H1 (cell line): Measurements from ENCODE around the gene GLIPR1. TPM values are rescaled to one million over a fixed set of nuclear protein-coding genes. Genes with fewer than 3 reads are reported as not detected.
A peak's percentile ranks its signal among the peaks of the same experiment; 100 is the strongest.

Experiments used
- CTCF ChIA-PET: fragments of 300-600 bp; sonication (Branson Sonifier 250); formaldehyde crosslinking; loops from one replicate; lab custom pipeline; 2021; ENCODE audit not compliant: partially characterized antibody; lab: Charles Lee
- POLR2A ChIA-PET: fragments of 300-600 bp; sonication (Branson Sonifier 250); formaldehyde crosslinking; loops from one replicate; lab custom pipeline; 2021; ENCODE audit warnings: inconsistent platforms; ENCODE audit not compliant: partially characterized antibody; lab: Charles Lee
- DNase-seq, 2 experiments: peaks; one replicate each; pipeline versions ENCODE4 v3.0.0 to v3.0.0-alpha.2; 2010 to 2022; ENCODE audit warnings: low spot score in 2 of 2, low read depth in 1 of 2, mixed read lengths in 1 of 2
- FAIRE-seq: peaks from 2 replicates; lab custom pipeline; 2011; peaks lifted over from hg19 to GRCh38; lab: Jason Lieb, UNC
- H2AFZ ChIP-seq: 2 replicates; pipeline ENCODE4 v1.8.1; 2012; ENCODE audit warnings: low read length, inconsistent platforms
- H2AK5ac ChIP-seq: 2 replicates; pipeline ENCODE4 v1.6.1; 2013; ENCODE audit warnings: low read depth, low read length
- H2BK120ac ChIP-seq: replicated peaks from 2 replicates; pipeline ENCODE3; 2013; ENCODE audit warnings: low read depth, low read length, inconsistent platforms
- H2BK12ac ChIP-seq: 2 replicates; pipeline ENCODE4 v1.6.1; 2013; ENCODE audit warnings: low read depth, low read length
- H2BK15ac ChIP-seq: 2 replicates; pipeline ENCODE4 v1.6.1; 2013; ENCODE audit warnings: low read length
- H2BK20ac ChIP-seq: 2 replicates; pipeline ENCODE4 v1.6.1; 2013; ENCODE audit warnings: low read length
- H2BK5ac ChIP-seq: 2 replicates; pipeline ENCODE4 v1.6.1; 2013; ENCODE audit warnings: low read depth, low read length
- H3K14ac ChIP-seq: 2 replicates; pipeline ENCODE4 v1.6.1; 2013; ENCODE audit warnings: inconsistent platforms; ENCODE audit not compliant: insufficient read length
- H3K18ac ChIP-seq: 2 replicates; pipeline ENCODE4 v1.6.1; 2013; ENCODE audit warnings: low read length; ENCODE audit errors: extremely low read depth
- H3K23ac ChIP-seq: 2 replicates; pipeline ENCODE4 v1.6.1; 2013; ENCODE audit warnings: inconsistent platforms; ENCODE audit not compliant: insufficient read length
- H3K23me2 ChIP-seq: 2 replicates; pipeline ENCODE4 v1.6.1; 2013; ENCODE audit warnings: low read depth, low read length
- H3K27ac ChIP-seq: 2 replicates; pipeline ENCODE4 v1.6.1; 2011; ENCODE audit warnings: low read depth, low read length, inconsistent platforms
- H3K27me3 ChIP-seq, 4 experiments: replicated peaks in 1 of 4; 1 replicate in 1 of 4; 2 replicates in 3 of 4; pipeline versions ENCODE4 v1.6.1 to v1.8.1; 2011 to 2013; ENCODE audit warnings: low read length in 3 of 4, mild to moderate bottlenecking in 3 of 4, inconsistent platforms in 2 of 4, mixed read lengths in 2 of 4, moderate library complexity in 1 of 4; ENCODE audit not compliant: control insufficient read depth in 3 of 4, insufficient read depth in 3 of 4; ENCODE audit errors: extremely low read depth in 1 of 4
- H3K36me3 ChIP-seq, 4 experiments: 2 replicates each; pipeline versions ENCODE4 v1.6.1 to v1.8.1; 2011 to 2013; ENCODE audit warnings: mild to moderate bottlenecking in 4 of 4, low read length in 3 of 4, moderate library complexity in 2 of 4, control low read depth in 1 of 4, inconsistent platforms in 1 of 4; ENCODE audit not compliant: insufficient read depth in 4 of 4, control insufficient read depth in 2 of 4
- H3K4ac ChIP-seq: replicated peaks from 2 replicates; pipeline ENCODE3; 2013; ENCODE audit warnings: low read length, low read depth, mixed read lengths, inconsistent platforms; ENCODE audit not compliant: insufficient read length
- H3K4me1 ChIP-seq, 4 experiments: replicated peaks in 1 of 4; 1 replicate in 1 of 4; 2 replicates in 3 of 4; pipeline versions ENCODE4 v1.6.1 to v1.8.1; 2011 to 2013; ENCODE audit warnings: low read length in 3 of 4, inconsistent platforms in 2 of 4, mixed read lengths in 1 of 4; ENCODE audit not compliant: insufficient read depth in 4 of 4, control insufficient read depth in 3 of 4
- H3K4me2 ChIP-seq, 2 experiments: 2 replicates each; pipeline versions ENCODE4 v1.6.1 to v1.8.1; 2011 to 2013; ENCODE audit warnings: low read depth in 2 of 2, low read length in 2 of 2, control low read depth in 1 of 2, inconsistent platforms in 1 of 2, mild to moderate bottlenecking in 1 of 2; ENCODE audit not compliant: insufficient read depth in 1 of 2
- H3K4me3 ChIP-seq, 4 experiments: fragments of 200-600, 300-600 bp in 1 of 4; sonication (generic), shearing (Covaris generic), sonication (Bioruptor Twin) in 1 of 4; 2 replicates each; pipeline versions ENCODE4 v1.5.1 to v1.8.1; 2011 to 2016; ENCODE audit warnings: low read length in 4 of 4, low read depth in 3 of 4, control low read depth in 2 of 4, inconsistent platforms in 2 of 4, mild to moderate bottlenecking in 2 of 4, mixed read lengths in 1 of 4, moderate library complexity in 1 of 4; ENCODE audit not compliant: insufficient read depth in 2 of 4; ENCODE audit errors: extremely low read depth in 1 of 4
- H3K56ac ChIP-seq: replicated peaks from 2 replicates; pipeline ENCODE3; 2013; ENCODE audit warnings: low read depth, mild to moderate bottlenecking, mixed read lengths, low read length, inconsistent platforms; ENCODE audit not compliant: insufficient read length
- H3K79me1 ChIP-seq: 2 replicates; pipeline ENCODE4 v1.6.1; 2013; ENCODE audit warnings: low read depth, low read length, control low read depth
- H3K79me2 ChIP-seq, 2 experiments: 2 replicates each; pipeline versions ENCODE4 v1.6.1 to v1.8.1; 2012 to 2013; ENCODE audit warnings: low read length in 2 of 2, mild to moderate bottlenecking in 2 of 2, inconsistent platforms in 1 of 2; ENCODE audit not compliant: insufficient read depth in 2 of 2, control insufficient read depth in 1 of 2
- H3K9ac ChIP-seq, 4 experiments: replicated peaks in 1 of 4; 1 replicate in 1 of 4; 2 replicates in 3 of 4; pipeline versions ENCODE4 v1.6.1 to v1.8.1; 2011 to 2013; ENCODE audit warnings: low read depth in 3 of 4, low read length in 3 of 4, control low read depth in 2 of 4, mild to moderate bottlenecking in 2 of 4, moderate library complexity in 2 of 4, inconsistent platforms in 1 of 4; ENCODE audit errors: extremely low read depth in 1 of 4
- H3K9me3 ChIP-seq, 2 experiments: 2 replicates each; pipeline versions ENCODE4 v1.6.1 to v1.8.1; 2012 to 2013; ENCODE audit warnings: mild to moderate bottlenecking in 2 of 2, moderate library complexity in 2 of 2, control low read depth in 1 of 2, inconsistent platforms in 1 of 2, low read depth in 1 of 2, low read length in 1 of 2, mixed read lengths in 1 of 2; ENCODE audit not compliant: insufficient read depth in 2 of 2
- H4K20me1 ChIP-seq, 2 experiments: replicated peaks in 1 of 2; 2 replicates each; pipeline versions ENCODE3 to v1.8.1; 2011 to 2013; ENCODE audit warnings: inconsistent platforms in 2 of 2, low read length in 2 of 2, mild to moderate bottlenecking in 1 of 2; ENCODE audit not compliant: insufficient read depth in 2 of 2, control insufficient read depth in 1 of 2
- H4K5ac ChIP-seq: 2 replicates; pipeline ENCODE4 v1.6.1; 2013; ENCODE audit warnings: low read length, low read depth, mixed read lengths, inconsistent platforms; ENCODE audit not compliant: insufficient read length
- H4K8ac ChIP-seq: 2 replicates; pipeline ENCODE4 v1.8.0; 2013; ENCODE audit warnings: mild to moderate bottlenecking, moderate library complexity, low read length, inconsistent platforms; ENCODE audit not compliant: insufficient read depth; ENCODE audit errors: extremely low read depth
- H4K91ac ChIP-seq: replicated peaks from 2 replicates; pipeline ENCODE3; 2013; ENCODE audit warnings: low read length, mixed read lengths, inconsistent platforms; ENCODE audit not compliant: insufficient read length
- CTCF ChIP-seq, 3 experiments: IDR thresholded peaks; 1 replicate in 2 of 3; 2 replicates in 1 of 3; pipeline versions ENCODE4 v1.5.1 to v1.6.1; 2011; ENCODE audit warnings: low read length in 3 of 3, mild to moderate bottlenecking in 3 of 3, inconsistent platforms in 2 of 3, low read depth in 1 of 3, moderate library complexity in 1 of 3; ENCODE audit not compliant: insufficient read depth in 1 of 3; ENCODE audit errors: control extremely low read depth in 1 of 3
- RAD21 ChIP-seq, 2 experiments: IDR thresholded peaks in 1 of 2; conservative IDR thresholded peaks in 1 of 2; 2 replicates each; pipeline ENCODE4 v1.6.1; 2011; ENCODE audit warnings: low read depth in 2 of 2, low read length in 2 of 2, improper control_type of control experiment in 1 of 2, inconsistent platforms in 1 of 2, mild to moderate bottlenecking in 1 of 2, moderate library complexity in 1 of 2
- SRF ChIP-seq: IDR thresholded peaks from 2 replicates; pipeline ENCODE4 v1.6.1; 2011; ENCODE audit warnings: mild to moderate bottlenecking, low read depth, low read length, moderate library complexity
- WGBS, 2 experiments: shearing (Covaris generic) in 1 of 2; methylation state at CpG; one replicate each; pipeline versions ENCODE4 v1.1.6 to v1.1.7; 2013 to 2015; ENCODE audit warnings: low lambda C conversion rate in 2 of 2, mixed read lengths in 2 of 2, inconsistent platforms in 1 of 2, low coverage in 1 of 2, missing lambda C conversion rate in 1 of 2; ENCODE audit not compliant: insufficient replicate concordance in 2 of 2, insufficient coverage in 1 of 2, insufficient read length in 1 of 2; ENCODE audit errors: extremely low coverage in 1 of 2, missing lambda C conversion rate in 1 of 2; 5-methylcytosine and 5-hydroxymethylcytosine counted together
- polyA plus RNA-seq, 7 experiments: library from polyadenylated mRNA; depleted of rRNA in 3 of 7; stranded (reverse) in 5 of 7; unstranded in 2 of 7; fragments of >200 nt in 5 of 7; fragments of 200-250 nt in 2 of 7; gene quantifications; 1 replicate in 5 of 7; 2 replicates in 1 of 7; 4 replicates in 1 of 7; pipeline versions ENCODE4 v1.2.1 to v1.2.3, GENCODE V29; 2011 to 2013; ENCODE audit warnings: missing spikeins in 2 of 7, mixed read lengths in 2 of 7
- total RNA-seq: library from RNA; stranded (reverse); fragmentation: NEBNext Ultra II Directional; extraction: Animal tissue kit (Norgen Biotek cat#: 25700); gene quantifications from 2 replicates; pipeline ENCODE4 v1.2.1, GENCODE V29; 2021

GLIPR1 gene
- total and polyA plus RNA-seq, 2 of the 8 experiments (the other 6 are each of a cell fraction or from before 2014, with no cell fraction given): 0.23 to 1.5 TPM

GRCh38 chr12:75526655-75527511 lies 46.3 kb downstream of the GLIPR1 start:
- FAIRE-seq: no peak

More at GRCh38 chr12:75526655-75527511, 46.3 kb downstream of the GLIPR1 start:
- Histone ChIP-seq H2BK15ac (no peak overlapping the region), H3K4me1 (no peaks in the 10 kb centered on the region), H4K8ac (no peak overlapping the region; the same call in 1 of the 2 replicates), H3K27ac (no peak overlapping the region), H2BK20ac (no peak overlapping the region), H3K4me3 (no peak overlapping the region), H3K9ac (no peak overlapping the region), H2BK5ac (no peak overlapping the region), H3K56ac (no peak overlapping the region), H3K14ac (no peak overlapping the region), H4K5ac (no peak overlapping the region), H2AFZ (no peak overlapping the region), H3K9me3 (no peaks in the 10 kb centered on the region), H2BK120ac (no peak overlapping the region), H3K18ac (no peak overlapping the region), H3K79me1 (no peaks in the 10 kb centered on the region), H3K23me2 (no peaks in the 10 kb centered on the region), H4K91ac (no peak overlapping the region), H2AK5ac (no peak overlapping the region), H3K4me2 (no peak overlapping the region), H4K20me1 (no peaks in the 10 kb centered on the region), H3K27me3 (no peaks in the 10 kb centered on the region), H3K36me3 (no peaks in the 10 kb centered on the region), H2BK12ac (no peak overlapping the region; the same call in 1 of the 2 replicates), H3K4ac (no peak overlapping the region), H3K23ac (no peak overlapping the region), H3K79me2 (no peaks in the 10 kb centered on the region)
- POLR2A ChIA-PET: interaction anchor here (1.0 kb wide), 1 partner anchor 16 kb away, joined by 3 read pairs; the partner anchor contains the start of gene KRR1
- WGBS, 2 experiments: 51% methylated on average over 4 of the region's 4 CpGs; no CpG with 5 or more reads in 1 of the 2 experiments
- CTCF ChIA-PET: interaction anchor here (0.6 to 4.2 kb wide), 50 partner anchors 9 to 939 kb away, joined by 3 to 36 read pairs (median 3); partner anchors contain the start of genes GLIPR1L1, KRR1 and PHLDA1
- no peak for DNase-seq
- TF ChIP-seq CTCF (IDR thresholded peaks at IDR 0.05; ENCODE audit: control extremely low read depth in 1 of 3, insufficient read depth in 1 of 3, low read depth in 1 of 3, low read length in 3 of 3): peak in 2 of 3 experiments; percentile 46 to 50; a peak in 2 of 4 replicates
- TF ChIP-seq SRF: no peak
- TF ChIP-seq RAD21 (IDR thresholded peaks at IDR 0.05 in 1 of 2, conservative IDR thresholded peaks at IDR 0.05 in 1 of 2; ENCODE audit: low read depth in 2 of 2, low read length in 2 of 2): peak; percentile 81 to 84
